G401.6 (cell line): ENCODE results near the gene DOCK9.
"Not testable (repeated sequence)": the region's sequence is repeated elsewhere in the genome, so short reads cannot be mapped to it uniquely, and the experiment has no call there.

Experiments used
- FAIRE-seq: peaks from 2 replicates; lab custom pipeline; 2012; peaks lifted over from hg19 to GRCh38; lab: Jason Lieb, UNC

DOCK9 gene

DNA sequence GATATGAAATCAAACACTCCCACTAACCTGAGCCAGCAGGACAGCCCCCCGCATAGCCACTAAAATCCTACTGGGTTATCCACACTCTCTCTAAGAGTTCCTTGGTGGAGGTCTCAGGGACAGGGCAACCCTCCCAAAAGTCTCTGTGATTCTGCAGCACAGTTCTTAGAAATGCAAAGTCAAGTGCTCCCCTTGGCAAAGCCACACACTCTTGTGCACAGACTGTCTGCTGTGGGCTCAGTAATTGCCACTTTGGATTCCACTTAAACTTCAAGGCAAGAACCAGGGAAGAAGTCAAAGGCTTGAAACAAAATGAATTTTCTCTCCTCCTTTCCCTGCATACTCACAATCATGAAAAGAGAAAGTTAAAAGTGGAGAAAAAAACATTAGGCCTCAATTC, 61.5 kb downstream of the DOCK9 start:
- no peak for FAIRE-seq

DNA sequence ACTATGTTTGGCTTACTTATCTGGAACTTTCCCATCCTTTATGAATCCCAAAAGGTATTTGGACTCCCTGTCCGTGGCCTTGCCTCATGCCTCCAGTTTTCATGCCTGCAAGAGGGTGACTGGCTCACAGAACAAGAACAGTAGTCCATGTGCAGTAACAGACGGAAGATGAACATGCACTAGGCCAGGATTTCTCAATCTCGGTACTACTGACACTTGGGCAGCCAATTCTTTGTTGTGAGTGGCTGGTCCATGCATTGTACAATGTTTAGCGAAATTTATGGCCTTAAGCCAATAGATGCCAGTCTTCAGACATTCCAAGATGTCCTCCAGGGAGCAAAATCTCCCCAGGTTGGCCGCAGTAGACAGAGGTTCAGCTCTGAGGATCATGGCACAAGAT, 61.9 kb downstream of the DOCK9 start:
- FAIRE-seq, result no peak

DNA sequence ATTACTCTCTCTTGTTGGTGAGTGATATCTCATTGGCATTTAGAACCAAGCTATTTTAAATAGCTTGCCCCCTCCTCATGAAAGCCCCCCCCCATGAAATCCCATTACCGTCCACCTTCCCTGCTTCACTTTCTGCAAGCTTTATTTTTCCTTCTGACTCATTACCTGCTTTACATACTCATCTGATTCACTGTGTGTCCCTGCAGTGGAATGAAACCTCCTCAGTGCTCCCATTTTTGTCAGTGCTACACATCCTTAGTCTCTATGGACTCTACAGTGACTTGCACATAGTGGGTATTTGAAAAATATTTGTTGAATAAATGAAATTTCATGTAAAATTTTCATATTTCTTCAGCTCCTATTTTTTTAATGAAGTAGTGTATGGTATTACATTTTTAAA, 62.3 kb downstream of the DOCK9 start:
- FAIRE-seq, result no peak

DNA sequence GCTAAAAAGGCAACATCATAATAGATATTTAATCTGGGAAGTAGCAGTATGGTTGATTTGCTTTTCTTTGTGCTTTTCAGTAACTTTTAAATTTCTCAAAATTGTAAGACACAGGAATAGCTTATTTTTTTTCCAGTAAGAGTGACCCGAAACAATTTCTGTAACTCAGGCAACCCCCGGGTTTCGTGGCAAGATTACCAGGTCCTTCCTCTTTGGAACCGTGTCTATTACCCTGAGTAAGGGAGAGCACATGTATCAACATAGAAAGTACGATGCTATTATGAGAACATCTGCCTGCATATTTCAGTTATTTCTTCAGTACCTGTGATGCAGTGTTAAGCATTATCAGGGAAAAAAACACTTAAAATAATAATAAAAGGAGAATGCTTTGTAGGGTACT, 64.1 kb downstream of the DOCK9 start:
- FAIRE-seq, result no peak

DNA sequence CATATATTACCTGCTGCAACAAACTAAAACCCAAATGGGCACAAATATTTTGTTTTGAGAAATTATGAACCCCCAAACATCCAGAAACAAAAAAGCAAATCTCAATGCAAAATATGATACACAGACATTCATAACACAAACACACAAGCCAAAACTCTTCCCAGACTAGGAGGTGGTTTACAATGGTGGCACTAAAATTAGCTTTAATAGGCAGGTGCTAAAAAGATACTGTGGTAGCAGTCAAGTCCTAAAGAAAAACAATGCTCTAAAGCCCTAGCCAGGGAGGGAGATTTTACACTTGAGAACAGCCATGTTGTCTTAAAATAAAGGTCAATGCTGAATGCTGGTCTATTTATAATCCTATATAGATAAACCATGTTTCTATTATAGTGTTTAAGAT, 65.0 kb downstream of the DOCK9 start:
- FAIRE-seq, result no peak

DNA sequence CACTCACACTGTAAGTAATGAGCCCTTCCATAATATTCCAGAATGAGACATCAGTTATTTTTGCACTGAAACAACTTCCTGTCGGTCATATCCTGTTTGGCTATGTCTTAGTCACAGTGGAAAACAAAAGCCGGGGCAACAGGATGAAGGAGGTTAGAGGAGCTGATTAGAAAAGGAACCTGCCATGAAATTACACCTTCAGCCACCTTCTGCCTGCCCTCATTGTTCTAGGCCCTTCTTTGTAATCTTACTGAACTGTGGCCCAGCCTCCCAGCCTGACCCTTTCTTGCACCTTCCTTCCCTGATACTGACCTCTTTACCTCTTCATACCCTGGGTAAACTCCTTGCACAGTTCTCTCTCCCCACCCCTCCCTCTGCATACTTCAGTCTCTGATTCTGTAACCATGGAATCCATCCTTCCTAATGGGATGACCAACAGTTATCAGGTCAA, 67.3 kb downstream of the DOCK9 start:
- no peak for FAIRE-seq

DNA sequence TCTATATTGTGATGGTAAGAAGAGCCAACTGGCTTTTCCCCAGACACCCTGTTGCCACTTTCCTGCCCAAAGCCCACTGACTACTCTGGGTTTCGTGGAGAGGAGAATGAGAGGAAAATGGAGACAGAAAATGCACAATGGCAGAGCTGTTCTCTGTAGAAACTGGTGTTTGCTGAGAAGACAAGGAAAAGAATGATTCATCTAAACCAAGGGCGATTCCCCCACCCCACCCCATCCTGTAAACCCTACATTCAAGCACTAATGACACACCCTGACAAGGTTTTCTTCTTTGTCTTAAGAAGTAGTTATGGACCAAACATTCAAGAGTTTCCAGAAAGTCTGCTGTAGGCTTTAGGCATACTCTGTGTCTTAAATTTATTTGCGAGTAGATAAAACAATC, 68.8 kb downstream of the DOCK9 start:
- no peak for FAIRE-seq

DNA sequence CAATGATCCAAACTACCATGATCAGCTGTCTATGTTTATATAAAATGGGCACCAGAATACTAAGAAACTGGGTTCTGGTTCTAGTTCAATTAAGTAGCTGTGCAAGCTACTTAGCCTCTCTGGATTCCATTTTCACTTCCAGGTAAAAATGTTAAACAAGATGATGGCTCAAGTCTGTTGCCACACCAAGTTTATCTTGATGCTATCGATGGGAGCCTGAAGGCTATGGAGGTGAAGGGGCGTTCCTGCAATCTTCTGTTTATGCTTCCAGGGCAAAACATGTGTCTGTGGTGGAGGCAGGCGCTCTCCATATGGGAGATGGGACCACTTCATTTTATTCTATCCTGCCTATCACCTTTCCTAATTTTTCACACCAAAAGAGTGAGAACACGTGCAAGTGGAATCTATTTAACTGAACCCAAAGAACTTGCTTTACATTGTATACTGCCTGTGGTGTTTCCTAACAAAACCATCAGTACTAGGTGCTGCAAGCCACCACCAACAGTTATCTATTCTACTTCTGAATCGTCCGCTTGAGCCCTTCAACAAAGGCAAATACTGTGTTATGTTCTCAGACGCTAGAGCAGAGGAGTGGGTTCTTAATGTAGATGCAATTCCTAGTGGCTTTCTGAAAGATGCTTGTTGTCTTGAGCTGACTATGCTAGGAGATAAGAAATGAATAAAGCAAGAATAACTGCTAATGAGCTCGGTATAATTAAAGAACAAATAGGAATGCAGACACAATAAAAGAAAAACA, 70.9 kb downstream of the DOCK9 start:
- no peak for FAIRE-seq

DNA sequence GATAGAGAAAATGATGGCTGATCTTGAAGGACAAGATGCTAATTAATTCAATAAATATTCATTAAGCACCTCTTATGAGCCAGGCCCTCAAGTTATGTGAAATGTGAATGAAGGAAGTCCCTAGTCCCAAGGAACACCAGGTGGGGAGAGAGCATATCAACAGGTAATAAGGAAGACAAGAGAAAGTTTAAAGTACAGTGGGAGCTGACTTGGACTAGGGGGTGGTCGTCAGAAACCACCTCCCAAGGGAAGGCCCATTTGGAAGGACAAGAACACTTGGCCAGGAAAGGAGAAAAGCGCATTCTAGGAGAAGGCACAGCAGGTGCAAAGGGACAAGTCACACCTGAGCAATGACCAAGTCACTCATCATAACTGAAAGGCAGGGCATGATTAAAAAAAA, 72.7 kb downstream of the DOCK9 start:
- FAIRE-seq, result no peak

DNA sequence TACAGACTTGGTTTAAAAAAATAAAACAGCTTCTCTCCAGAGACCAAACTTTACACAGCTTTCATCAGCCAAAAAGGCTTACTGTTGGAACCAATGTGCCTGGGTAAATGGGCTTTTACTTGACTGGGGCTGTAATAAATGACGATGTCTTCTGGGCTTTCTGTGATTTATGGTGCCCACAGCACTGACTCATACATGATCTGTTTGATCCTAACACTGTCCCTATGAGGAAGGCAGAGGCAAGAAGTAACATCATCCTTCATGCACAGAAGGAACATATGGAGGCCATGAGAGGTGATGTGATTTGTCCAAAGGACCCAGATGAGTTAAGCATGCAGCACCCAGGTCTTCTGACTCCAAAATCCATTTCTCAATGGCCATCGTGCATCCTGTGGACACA, 77.4 kb downstream of the DOCK9 start:
- no peak for FAIRE-seq

DNA sequence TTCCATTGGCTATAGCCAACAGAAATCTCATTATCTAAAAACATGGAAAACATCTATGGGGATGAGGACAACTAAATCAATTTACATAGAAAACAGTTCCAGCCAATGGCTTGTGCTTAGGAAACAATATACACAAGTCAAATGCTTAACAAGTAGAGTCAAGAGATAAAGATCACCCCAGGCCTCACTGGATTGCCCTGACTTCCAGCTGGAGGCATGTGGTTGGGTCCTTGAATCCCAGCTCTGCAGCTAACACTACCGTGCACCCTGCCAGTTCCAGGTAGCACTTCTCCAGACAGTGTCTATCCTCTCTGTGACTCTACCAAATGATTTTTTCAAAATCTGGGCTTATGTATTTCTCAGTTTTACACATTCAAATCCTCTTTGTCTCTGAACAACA, 80.2 kb downstream of the DOCK9 start:
- no peak for FAIRE-seq

DNA sequence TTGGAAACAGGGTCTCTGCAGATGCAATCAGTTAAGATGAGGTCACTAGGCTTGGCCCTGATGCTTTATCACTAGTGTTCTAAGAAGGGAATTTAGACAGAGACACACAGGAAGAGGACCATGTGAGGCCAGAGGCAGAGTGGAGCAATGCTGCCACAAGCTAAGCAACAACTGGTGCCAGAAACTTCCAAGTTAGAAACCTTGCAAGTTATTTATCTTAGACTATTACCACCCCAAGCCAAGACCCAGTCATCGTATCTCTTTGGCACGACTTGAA, 81.1 kb downstream of the DOCK9 start:
- no peak for FAIRE-seq

DNA sequence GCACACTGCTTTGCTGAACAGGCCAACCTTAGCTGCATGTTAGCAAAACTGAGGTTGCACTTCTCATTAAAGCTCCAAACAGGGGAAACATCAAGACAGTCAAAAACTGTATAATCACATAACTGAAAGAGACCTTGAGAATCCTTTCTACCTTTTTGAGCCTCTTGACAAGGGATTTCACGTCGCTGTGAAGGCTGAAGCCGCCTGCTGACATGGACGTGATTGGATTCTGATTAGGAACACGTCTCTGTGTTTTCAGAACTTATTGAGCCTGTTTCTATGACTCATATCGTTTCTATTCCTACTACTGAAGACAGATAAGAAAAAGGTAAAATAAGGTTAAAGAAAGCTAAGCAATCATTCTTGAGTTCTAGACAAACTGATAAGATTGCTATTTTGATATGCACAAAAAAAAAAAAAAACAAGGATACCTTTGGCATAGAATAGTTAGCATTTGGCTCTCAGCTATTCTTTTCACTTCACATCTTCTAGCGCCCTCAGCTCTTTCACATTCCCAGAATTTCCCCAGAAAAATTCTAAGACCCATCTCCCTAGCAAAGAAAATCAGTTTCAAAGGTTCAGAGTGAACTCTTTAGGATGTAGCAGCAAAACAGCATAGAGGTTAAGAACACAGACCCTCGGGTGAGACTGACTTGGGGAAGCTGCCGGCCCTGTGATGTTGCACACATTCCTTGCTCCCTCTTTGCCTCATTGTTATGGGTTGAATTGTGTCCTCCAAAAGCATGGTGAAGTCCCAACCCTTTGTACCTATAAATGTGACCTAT, 81.6 kb downstream of the DOCK9 start:
- no peak for FAIRE-seq

DNA sequence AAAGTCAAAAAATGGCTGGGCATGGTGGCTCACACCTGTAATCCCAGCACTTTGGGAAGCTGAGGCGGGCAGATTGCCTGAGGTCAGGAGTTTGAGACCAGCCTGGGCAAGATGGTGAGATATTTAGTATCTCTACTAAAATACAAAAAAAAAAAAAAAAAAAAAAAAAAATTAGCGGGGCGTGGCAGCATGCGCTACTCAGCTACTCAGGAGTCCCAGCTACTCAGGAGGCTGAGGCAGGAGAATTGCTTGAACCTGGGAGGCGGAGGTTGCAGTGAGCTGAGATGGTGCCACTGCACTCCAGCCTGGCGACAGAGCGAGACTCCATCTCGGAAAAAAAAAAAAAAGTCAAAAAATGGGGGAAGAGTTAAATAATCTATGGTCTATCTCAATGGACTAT, 83.0 kb downstream of the DOCK9 start:
- FAIRE-seq, result not testable (repeated sequence)

DNA sequence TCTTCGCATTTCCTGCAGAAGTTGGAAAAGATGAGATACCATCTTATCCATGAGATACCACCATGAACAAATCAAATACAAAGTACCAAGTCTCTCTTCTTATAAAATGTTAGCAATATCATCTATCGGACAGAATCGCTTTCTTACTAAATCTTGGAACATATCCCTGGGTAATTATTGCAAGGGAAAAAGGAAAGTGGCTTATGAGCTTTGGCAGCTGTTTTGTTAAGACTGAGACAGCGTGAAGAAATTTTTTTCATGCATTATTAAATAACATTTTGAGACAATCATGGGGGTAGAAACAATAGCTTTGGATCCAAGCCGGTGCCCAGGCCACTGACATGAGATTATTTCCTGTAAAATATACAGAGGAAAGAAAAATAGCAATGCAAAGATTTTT, 84.5 kb downstream of the DOCK9 start:
- FAIRE-seq, result no peak

DNA sequence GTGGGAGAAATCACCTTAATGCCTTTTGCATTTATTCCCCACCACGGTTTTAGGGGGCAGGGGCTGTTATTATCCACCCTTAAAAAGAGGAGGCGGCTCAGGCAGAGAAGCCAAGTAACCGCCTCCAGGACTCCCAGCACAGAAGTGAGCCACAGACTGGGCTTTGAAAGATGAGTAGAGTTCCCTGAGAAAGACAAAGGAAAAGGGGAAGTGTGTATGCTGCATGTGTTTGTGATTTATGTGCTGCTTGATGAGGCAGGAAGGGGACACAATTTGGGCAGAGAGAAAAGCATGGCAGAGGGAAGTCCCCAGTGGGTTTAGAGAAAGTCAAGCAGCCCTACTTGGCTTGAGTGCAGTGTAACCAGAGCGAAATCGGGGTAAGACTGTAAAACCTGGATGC, 85.0 kb downstream of the DOCK9 start:
- no peak for FAIRE-seq

DNA sequence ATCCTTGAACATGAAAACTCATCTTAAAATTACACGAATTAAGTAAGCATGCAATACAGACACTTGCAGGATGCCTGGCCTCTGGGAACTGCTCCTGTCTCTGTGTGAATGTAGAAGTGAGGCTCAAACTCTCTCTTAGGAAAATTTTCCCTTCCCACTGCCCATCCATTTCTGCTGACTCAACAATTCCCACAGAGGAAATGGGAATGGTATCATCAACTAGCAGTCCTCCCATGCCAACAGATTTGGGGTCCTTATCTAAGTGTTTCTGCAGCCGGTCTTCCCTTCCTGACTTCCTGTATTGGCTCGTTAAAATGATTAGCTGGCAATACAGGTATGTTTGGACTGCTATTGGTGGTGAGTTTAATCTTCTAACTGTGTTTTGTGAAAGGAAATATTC, 85.8 kb downstream of the DOCK9 start:
- no peak for FAIRE-seq

DNA sequence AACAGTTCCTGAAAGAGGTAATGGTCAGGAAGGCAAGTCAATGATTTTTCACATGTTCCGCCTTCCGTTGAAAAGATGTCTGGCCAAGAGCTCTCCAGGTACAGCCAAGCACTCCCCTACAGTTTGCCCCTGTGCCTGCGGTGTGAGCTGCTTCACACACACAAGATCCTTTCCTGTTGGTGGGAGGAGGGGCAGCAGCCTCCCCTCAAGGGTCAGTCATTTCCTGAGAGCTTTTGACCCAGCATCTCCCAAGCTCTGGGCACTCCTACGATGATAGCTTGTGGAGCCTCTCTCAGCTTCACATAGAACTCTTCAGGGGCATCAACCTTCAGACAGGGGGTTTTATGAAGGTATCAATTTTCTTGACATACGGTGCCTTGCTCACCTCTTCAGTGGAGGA, 86.9 kb downstream of the DOCK9 start:
- FAIRE-seq, result no peak

DNA sequence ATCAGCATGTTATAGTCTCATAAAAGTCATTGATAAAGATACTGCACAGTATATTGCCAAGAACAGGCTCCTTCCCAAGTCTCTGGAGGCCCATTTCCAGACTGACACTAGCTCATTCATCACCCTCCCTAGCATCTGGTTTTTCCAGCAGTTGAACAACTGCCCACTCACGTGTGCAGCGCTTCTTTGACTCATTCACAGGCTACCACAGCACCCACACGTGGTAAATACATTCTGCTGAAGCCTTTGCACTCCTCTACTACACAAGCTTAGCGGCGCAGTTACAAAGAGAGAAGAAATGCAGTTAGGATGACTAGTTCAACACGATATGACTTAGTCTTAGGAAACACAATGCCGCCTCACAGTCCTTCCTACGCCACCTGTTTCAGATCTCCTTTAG, 87.7 kb downstream of the DOCK9 start:
- no peak for FAIRE-seq

DNA sequence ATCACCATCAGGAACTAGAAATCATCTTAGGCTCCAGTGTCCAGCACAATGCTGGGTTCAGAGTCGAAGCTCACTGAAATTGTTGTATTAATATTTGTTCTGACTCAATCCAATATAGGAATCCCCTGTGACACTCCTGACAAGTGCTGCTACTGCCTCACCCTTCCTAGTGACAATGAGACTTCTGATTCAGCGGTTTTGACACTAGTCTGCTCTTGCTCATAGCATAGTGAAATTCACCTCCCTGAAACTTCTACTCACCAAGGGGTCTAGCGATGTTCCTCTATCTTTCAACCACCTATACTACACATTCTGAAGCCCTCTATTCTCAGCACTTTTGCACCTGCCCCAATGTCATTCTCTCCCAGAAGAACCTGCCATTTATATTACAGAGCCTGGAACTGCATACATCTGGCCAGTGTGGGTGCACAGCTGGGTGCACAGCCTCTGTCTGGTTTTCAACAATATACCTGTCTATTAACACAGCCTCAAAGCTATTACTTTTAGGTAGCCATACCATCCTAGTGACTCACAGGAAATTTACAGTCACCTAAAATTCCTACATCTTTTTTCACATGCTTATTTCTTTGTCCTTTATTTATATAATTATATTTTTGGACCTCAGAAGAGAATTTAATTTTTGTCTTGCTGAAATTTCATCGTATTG, 88.3 kb downstream of the DOCK9 start:
- FAIRE-seq, result no peak

DNA sequence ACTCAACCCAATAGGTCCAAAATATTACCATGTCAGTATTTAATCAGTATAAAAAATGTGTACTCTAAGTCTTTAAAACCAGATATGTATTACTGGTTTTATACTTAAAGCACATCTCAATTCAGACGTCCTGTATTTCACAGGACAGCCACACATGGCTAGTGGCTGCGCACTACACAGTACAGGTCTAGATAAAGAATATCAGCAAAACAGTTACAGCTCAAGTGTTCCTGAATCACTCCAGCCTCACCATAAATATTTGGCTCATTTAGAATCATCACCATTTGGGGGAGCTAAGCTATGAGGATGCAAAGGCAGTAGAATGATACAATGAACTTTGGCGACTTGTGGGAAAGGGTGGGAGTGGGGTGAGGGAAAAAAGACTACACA, 89.0 kb downstream of the DOCK9 start:
- no peak for FAIRE-seq

DNA sequence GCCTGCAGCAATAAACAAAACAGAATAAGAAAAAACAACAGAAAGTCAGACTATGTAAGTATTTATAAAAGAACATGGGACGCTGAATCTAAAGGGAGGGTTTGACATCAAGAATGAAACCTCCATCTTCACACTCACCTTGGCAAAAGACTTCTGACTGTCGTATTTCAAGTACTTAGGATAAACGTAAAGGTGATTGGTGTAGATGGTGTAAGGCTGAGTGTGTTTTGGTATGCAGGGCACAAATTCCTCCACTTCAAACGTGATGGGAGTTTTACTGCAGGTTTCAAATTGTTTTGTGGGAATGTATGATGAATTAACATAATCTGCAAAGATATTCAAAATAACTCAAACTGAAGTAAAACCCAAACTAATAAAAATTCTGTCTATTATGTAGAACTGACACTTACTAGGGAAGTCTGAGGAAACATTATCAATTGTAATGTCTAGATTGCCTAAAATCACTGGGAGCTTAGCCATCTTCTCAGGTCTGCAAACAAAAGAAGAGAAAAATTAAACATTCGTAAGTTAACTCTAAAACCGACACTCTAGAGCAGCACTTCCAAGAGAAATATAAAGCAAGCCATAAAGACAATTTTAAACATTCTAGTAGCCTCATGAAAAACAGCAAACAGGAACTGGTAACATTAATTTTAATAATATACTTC, 89.5 kb downstream of the DOCK9 start:
- FAIRE-seq, result no peak

DNA sequence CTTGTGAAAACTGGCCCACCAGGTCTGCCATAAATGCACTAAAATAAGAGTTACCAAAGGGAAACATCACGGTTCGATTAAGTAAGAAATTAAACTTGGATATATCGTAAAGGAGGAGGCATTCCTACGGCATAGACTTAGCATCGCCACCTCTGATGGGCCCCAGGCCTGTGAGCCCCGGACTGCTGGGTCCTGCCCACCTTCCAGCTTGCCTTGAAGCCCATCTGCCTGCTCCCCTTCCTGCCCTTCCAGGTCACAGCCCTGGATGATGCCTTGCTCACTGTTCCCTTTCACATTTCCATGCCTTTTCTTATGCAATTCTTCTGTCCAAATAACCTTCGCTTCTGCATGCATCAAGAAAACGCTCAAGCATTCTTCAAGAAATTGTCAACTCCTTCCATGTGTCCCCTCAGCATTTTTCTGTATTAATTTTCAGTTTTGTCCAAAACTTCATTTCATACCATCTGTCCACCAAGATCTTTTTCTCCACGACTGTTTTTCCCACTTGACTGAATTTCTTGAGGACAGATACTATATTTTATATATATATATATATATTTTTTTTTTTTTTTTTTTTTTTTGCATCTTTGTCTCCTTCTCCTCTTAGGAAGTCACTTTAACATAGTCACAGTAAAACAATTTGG, 91.2 kb downstream of the DOCK9 start:
- no peak for FAIRE-seq
